NCI-H69 (cell line): ENCODE results near the gene CABP5.
"Not testable (repeated sequence)": the region's sequence is repeated elsewhere in the genome, so short reads cannot be mapped to it uniquely, and the experiment has no call there.

Experiments used
- DNase-seq: peaks from one replicate; lab custom pipeline; 2025; lab: John Stamatoyannopoulos, UW

Gene CABP5

GRCh38 chr19:48043675-48044258 lies at the start of gene CABP5:
TSS of gene CABP5 (minus strand) at chr19:48044079. CDS start at chr19:48043922, 157 bp downstream.
- no peak for DNase-seq

- DNase-seq = peak; percentile 30
These were observed 47.3 kb upstream of the CABP5 start for GRCh38 chr19:48091111-48091718.

DNA sequence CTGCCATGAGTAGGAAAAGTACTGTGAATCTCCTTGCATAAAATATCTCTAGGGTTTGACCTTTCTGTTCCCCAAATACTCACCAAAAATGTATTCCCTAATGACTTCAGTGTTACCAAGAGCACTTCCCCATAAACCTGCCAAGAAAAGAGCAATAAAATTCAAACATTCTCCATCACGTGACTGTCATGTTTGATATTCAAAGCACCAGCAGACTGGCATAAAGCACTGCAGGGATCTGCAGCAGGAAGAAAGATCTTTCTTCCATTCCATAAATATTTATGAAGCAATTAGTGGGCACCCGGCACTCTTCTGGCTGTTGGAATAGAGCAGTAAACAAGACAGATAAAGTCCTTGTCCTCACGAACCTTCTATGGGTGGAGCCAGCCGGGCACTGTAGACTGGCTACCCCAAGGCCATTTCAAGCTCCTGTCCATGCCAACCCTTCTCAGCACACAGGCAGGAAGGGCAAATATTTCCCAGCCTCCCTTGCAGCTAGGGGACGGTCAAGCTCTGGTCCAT lies 46.5 kb upstream of the CABP5 start:
- peak; percentile 15 for DNase-seq

GRCh38 chr19:48088991-48089390 lies 45.1 kb upstream of the CABP5 start:
- not testable (repeated sequence) for DNase-seq

DNA sequence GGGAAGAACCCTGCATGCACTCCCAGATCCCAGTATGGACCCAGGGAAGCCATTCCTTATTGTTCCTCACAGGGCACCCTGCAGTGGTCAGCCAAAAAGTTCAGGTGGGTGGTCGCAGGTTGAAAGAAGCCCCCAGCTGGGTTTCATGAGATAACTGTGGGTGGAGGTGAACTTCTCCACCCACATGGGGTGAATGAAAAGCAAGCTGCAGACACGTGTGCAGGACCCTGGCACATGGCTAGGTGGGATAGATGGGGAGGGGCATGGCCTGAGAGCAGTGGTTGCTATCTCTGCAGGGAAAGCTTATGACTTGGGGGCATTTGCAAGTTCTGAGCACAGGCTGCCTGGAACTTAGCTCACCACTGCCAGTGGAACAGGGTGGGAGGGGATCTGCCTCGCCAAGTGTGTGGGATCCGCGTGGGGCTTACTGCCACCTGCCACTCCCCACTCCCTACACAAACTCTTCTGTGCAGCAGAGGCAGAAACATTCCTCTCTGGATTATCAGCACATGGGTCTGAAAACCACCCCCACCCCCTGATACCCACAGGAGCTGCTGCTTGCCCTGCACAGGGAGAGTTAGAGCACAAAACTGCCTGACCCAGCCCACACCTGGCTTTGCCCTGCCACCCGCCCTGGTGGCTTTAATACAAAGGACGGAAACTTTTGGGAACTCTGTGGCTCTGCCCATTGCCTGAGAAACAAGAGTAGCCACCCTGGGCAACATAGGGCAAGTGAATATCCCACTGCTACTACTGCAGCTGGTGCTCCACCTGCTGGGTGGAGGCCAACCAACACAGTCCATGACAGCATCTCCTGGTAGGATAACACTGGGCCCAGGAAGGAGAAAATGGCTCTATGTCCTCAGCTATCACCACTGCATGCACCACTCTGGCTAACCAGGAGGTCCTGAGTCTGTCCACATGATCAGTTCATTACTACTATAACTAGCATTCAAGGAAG lies 42.3 kb upstream of the CABP5 start:
- no peak for DNase-seq

DNA sequence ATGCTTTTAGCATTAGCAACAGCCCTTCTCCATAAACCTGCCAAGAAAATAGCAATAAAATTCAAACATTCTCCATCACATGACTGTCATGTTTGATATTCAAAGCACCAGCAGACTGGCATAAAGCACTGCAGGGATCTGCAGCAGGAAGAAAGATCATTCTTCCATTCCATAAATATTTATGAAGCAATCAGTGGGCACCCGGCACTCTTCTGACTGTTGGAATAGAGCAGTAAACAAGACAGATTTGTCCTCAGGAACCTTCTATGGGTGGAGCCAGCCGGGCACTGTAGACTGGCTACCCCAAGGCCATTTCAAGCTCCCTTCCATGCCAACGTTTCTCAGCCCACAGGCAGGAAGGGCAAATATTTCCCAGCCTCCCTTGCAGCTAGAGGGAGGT lies 41.2 kb upstream of the CABP5 start:
- DNase-seq = no peak

- DNase-seq = no peak
These were observed 37.2 kb upstream of the CABP5 start for GRCh38 chr19:48081106-48081505.

DNA sequence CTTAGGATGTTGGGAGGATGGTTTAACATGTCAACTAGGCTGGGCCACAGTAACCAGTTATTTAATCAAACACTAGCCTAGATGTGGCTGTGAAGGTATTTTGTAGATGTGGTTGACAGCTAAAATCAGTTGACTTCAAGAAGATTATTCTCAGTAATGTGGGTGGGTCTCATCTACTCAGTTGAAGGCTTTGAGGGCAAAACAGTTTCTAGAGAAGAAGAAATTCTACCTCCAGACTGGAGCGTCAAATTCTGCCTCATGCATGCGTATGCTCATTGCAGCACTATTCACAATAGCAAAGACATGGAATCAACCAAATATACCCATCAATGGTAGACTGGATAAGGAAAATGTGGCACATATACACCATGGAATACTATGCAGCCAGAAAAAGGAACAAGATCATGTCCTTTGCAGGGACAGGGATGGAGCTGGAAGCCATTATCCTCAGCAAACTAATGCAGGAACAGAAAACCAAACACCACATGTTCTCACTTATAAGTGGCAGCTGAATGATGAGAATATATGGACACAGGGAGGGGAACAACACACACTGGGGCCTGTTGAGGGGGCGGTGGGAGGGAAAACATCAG lies 26.4 kb upstream of the CABP5 start:
- not testable (repeated sequence) for DNase-seq

DNA sequence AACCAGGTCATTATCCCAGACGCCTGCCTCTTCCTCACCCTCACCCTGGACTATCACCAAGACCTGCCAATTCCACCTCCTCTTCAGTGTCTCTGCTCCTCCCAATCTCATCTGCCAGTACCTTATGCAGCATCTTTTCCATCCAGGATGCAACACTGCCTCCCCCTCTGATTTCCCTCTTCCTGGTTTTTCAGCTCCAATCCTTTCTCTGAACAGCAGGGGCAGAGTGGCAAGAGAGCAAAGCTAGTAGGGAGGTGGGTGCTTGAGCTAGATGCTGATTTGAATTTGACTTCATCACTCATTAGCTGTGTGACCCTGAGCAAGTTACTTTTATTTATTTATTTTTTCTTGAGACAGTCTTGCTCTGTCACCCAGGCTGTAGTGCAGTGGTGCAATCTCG lies 25.6 kb upstream of the CABP5 start:
- DNase-seq = no peak

DNA sequence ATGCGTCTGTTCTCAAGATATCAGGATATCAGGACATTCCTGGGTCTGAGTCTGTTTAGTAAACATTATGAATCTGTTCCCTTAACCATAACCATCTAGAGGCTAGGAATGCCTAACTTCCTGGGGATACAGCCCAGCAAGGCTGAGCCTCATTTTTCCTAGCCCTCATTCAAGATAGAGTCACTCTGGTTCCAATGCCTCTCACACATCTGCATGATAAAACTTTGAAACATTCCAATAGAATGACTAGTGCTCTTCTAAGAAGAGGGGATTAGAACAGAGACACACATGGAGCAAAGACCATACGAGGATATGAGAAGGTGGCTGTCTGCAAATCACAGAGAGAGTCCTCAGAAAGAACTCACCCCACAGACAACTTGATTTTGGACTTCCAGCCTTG lies 20.6 kb upstream of the CABP5 start:
- no peak for DNase-seq

GRCh38 chr19:48061401-48062344 lies 17.8 kb upstream of the CABP5 start:
- DNase-seq = no peak

DNA sequence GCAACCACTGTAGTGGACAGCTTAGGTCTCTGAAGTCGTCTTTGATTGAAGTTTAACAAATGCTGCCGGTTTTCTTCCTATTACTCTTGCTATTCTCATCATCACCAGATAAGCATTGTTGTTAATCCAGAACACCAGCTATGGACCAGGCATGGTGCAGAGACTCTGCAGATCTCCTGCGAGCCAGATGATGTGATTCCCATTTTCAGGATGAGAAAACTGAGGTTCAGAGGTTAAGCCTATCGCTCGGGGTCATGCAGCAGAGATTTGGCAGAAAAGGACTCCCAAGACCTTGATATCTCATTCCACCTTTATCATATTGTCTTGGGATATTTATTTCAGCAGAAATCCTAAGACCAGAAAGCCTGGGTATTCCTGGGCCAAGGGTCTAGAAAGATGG lies 16.5 kb upstream of the CABP5 start:
- DNase-seq = no peak

GRCh38 chr19:48059331-48059730 lies 15.5 kb upstream of the CABP5 start:
- DNase-seq = no peak

DNA sequence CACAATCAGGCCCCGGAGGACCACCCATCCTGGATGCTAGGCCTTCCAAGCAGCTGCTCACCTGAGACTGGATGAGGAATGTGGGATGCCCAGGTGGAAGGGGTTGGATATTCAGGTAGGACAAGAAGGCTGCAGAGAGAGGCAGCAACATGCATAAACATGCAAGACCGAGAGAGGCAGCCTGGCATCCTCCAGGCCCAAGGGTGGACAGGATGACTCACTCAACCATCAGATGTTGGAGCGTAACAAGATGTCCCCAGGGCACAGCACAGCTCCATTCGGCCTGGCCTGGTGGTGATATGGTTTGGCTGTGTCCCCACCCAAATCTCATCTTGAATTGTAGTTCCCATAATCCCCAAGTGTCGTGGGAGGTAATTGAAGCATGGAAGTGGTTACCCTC lies 10.0 kb upstream of the CABP5 start:
- DNase-seq = no peak

DNA sequence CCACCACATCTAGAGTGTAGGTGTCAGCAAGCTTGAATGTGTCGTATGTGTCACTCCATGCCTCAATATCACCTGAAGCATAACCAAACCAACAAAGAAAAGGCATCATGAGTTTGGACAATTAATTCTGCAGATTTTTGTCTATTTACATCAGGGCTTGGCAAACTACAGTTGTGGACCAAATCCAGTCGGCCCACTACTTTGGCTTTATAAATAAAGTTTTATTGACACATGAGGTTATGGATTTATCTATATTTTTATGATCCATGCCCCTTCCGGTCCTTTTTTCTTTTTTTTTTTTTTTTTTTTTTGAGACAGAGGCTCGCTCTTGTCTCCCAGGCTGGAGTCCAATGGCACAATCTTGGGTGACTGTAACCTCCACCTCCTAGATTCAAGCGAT lies 9.2 kb upstream of the CABP5 start:
- no peak for DNase-seq

DNA sequence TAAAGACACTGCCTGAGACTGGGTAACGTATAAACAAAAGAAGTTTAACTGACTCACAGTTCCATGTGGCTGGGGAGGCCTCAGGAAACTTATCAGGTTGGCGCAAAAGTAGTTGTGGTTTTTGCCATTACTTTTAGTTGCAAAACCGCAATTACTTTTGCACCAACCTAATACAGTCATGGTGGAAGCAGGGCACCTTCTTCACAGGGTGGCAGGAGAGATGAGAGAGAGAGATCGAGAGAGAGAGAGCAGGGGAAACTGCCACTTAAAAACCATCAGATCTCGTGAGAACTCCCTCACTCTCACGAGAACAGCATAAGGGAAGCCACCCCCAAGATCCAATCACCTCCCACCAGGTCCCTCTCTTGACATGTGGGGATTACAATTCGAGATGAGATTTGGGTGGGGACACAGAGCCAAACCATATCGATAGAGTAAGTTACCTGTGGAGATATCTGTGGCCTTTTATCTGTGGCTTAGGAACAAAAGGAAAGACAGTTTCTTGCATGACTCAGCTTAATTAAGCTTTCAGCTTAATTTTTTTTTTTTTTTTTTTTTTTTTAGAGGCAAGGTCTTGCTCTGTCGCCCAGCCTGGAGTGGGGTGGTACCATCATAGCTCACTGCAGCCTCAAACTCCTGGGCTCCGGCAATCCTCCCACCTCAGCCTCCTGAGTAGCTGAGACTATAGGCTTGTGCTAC lies 7.6 kb upstream of the CABP5 start:
- DNase-seq = no peak

- no peak for DNase-seq
These were observed 682 bp upstream of the CABP5 start for GRCh38 chr19:48044561-48044960.

- no peak for DNase-seq
These were observed 1.9 kb downstream of the CABP5 start for GRCh38 chr19:48041877-48042580.

DNA sequence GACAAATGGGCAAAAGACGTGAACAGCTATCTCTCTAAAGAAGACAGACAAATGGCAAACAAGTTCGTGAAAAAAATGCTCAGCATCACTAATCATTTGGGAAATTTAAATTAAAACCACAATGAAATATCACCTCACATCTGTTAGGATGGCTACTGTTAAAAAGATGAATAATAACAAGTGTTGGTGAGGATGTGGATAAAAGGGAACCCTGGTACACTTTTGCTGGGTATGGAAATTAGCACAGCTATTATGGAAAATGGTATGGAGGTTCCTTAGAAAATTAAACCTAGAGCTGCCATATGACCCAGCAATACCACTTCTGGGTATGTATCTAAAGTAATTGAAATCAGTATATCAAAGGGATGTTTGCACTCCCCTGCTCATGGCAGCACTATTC lies 7.1 kb downstream of the CABP5 start:
- no peak for DNase-seq

GRCh38 chr19:48033604-48034003 lies 10.3 kb downstream of the CABP5 start:
- DNase-seq = no peak
